Transverse colon (tissue), 4 donors: ENCODE measurements around the gene CCNJL.

Experiments
- CTCF ChIP-seq, 5 experiments: fragments of 200-600 bp in 3 of 5; fragments of 450-650 bp in 2 of 5; sonication (generic) in 3 of 5; IDR thresholded peaks; 1 replicate in 2 of 5; 2 replicates in 3 of 5; pipeline ENCODE4 v1.5.1; 2016 to 2017; ENCODE audit warnings: antibody characterized with exemption in 5 of 5, inconsistent platforms in 3 of 5, mild to moderate bottlenecking in 2 of 5, moderate library complexity in 1 of 5
- POLR2A ChIP-seq: fragments of 450-650 bp; IDR thresholded peaks from one replicate; pipeline ENCODE4 v1.6.1; 2016; ENCODE audit warnings: antibody characterized with exemption, mild to moderate bottlenecking, moderate library complexity
- POLR2AphosphoS5 ChIP-seq, 3 donors: sonication (generic); formaldehyde crosslinking; IDR thresholded peaks; one replicate each; pipeline ENCODE4 v1.6.1; 2016; ENCODE audit warnings: antibody characterized with exemption in 3 of 3

DNA sequence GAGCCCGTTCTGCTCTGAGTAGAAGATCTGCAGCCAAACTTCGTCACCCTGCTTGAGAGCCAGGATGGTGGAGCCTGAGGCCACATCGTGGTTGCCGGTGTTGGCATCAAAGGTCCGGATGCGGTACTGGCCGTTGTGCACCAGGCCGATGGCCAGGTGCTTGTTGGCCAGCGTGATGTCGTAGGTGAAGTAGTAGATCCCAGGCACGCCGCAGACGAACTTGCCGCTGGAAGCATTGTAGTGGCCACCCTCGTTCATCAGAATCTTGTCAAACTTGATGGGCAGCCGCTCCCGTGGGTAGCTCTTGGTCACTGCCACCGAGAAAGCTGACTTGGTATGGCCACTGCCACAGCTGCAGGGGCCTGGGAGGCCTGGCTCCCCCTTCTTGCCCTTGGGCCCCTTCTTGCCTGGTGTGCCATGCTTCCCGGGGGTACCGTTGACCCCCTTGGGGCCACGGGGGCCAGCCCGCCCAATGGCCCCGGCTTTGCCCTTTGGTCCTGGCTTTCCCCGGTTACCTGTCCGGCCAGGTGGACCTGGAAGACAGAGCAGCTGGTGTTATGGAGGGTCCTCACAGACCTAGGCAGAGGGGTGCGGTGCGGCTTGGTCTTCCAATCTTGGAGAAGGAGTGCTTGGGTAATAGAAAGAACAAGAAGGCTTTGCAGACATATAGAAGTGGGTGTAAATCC lies 37.0 kb upstream of the CCNJL start:
- TF ChIP-seq CTCF (IDR thresholded peaks at IDR 0.05) (no peak), POLR2A (no peak), POLR2AphosphoS5 (IDR thresholded peaks at IDR 0.05) (no peak)
